ENCODE measurements around the gene KLRG1.

Gene KLRG1

DNA sequence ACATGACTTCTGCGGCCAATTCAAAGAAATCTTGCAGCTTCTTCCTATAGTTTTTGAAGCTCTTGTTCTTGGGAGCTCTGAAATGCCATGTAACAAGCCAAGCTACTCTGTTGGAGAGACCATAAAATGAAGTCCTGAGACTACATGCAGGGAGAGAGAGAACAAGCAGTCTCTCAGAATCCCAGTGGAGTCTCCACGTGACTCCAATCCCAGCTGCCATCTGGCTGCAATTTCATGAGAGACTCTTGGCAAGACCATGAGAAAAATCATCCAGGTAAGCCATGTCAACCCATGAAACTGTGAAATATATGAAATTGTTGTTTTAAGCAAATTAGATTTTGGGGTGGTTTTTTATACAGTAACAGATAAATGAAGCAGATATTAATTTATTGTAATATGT lies 54.4 kb downstream of the KLRG1 start:
- DNase-seq, result no peak

DNA sequence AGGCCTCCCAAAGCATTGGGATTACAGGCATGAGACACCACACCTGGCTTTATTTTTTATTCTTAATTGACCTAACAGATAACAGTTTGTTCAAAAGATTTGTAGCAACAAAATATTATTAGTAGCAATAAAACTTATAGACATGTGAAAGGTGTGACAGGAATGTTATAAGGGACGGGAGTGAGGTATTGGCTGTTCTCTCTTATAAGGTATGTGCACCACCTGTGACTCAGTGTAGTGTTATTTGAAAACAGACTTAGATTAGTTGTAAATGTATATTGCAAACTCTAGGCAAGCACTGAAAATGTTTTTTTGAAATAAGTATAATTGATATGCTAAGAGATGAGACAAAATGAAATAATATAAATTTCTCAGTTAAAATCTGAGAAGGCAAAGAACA lies 57.8 kb downstream of the KLRG1 start:
- no peak for DNase-seq

DNA sequence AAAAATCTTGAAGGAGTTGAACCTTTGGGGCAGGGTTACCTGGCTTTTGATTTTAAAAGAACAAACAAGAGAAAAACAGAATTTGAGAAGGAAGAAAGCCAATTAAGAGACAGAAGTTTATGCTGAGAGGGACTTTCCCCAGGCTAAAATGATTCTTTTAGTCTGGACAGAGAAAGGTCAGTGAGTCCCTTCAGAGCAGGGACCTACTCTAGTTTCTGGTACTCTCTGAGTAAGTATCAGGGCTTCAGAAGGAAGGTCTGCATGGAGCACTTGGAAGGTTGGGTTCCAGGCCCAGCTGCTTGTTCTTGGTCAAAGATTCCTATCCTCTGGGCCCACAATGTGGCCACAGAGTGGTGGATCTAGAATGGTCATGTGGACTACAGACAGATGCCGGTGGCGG lies 59.6 kb downstream of the KLRG1 start:
- no peak for DNase-seq

DNA sequence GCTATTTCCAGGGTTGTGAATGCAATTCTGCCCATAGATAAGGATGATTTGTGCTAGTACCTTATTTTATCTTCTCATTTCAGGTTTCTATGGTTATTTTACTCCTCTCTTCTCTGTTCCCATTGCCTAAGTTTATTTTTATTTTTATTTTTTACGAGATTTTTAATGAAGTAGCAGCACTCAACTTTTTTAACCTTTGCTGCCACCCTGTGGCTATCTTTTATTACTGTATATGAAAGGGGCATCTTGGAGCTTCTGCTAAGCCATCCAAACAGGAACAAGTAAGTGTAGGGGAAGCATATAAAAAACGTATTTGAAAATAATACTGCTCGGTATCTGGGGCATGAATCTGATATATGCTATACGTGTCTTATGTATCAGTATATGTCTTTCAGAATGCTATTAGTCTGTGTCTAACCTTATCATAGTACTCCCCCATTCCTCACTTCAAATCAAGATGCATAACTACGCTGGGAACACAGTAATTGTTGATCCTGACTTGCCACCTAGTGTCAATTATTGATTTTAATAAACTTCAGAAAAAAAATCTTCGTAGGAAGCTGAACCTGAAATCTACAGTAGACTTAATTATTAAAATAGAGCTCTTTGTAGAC lies 60.3 kb downstream of the KLRG1 start:
- DNase-seq, result no peak

DNA sequence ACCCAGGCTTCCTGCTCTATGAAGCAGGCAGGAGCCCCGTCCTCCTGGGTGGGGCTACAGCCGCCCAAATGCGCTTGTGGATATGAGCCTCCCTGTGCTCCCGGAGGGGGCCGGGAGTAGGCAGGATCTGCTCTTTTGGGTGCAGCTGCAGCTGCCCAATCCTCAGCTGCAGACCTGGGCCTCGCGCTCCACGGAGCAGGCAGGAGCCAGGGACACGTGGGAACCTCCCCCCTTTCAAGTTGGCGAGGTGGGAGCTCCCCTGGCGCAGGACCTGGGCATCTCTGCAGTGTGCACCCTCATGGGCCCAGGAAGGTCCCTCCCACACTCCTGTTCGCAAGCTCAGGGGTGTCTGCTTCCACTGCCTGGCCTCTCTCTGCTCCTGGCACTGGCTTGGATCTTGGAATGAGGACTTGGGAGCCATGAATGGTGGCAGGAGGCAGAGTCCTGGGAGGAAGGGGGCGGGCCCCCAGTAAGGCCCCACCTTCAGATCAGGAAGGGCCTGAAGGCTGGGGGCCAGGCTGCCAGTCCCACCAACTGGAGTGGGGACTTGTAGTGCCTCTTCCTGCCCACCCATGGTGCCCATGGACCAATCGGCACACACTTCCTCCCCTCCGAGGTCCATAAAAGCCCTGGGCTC lies 61.3 kb downstream of the KLRG1 start:
- no peak for DNase-seq

DNA sequence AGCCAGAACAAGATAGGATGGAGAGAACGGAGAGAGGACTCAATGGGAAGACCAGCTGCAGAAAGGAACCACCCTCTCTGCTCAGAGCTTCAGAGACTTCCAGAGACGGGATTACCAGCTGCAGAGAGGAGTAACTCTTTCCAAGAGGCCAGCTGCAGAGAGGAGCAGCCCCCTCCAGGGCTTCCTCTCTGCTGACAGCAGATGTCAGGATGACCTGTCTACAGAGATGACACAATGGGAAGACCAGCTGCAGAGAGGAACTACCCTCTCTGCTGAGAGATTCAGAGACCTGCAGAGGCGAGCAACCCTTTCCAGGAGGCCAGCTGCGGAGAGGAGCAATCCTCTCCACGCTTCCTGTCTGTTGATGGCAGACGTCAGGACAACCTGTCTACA lies 61.8 kb downstream of the KLRG1 start:
- DNase-seq, result no peak

DNA sequence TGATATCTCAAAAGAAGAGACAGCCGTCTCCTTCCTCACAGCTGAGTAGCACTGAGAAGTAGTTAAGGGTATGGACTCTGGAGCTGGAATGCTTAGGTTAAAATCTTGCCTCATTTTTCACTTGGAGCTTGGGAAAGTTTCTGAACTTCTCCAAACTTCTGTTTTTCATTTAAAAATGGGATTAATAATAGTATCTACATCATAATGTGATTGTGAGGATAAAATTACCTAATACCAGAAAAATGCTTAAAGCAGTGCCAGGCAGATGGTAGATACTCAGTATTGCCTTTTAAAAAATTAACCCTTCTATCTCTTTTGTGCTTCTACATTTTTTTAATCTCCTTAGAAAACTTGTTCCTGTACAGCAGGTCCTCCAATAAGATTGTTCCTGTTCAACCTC lies 63.3 kb downstream of the KLRG1 start:
- no peak for DNase-seq
